ENCODE results near the gene HK1.
"Not testable (repeated sequence)": the region's sequence is repeated elsewhere in the genome, so short reads cannot be mapped to it uniquely, and the experiment has no call there.

Gene HK1

GRCh38 chr10:69259547-69260243 is 18.6 kb upstream of the HK1 start:
- FAIRE-seq = no peak

- FAIRE-seq = no peak
These were observed 17.1 kb upstream of the HK1 start for GRCh38 chr10:69261184-69261583.

GRCh38 chr10:69262292-69262751 is 16.0 kb upstream of the HK1 start:
- no peak for FAIRE-seq

- FAIRE-seq = no peak
These were observed 12.8 kb upstream of the HK1 start for GRCh38 chr10:69265521-69265920.

GRCh38 chr10:69268761-69269416 is 9.4 kb upstream of the HK1 start:
- FAIRE-seq = no peak

- FAIRE-seq = no peak
These were observed 8.5 kb upstream of the HK1 start for GRCh38 chr10:69269761-69270160.

GRCh38 chr10:69270990-69271389 is 7.3 kb upstream of the HK1 start:
- FAIRE-seq = no peak

GRCh38 chr10:69272624-69273023 is 5.7 kb upstream of the HK1 start:
- no peak for FAIRE-seq

GRCh38 chr10:69275444-69275843 is 2.9 kb upstream of the HK1 start:
- no peak for FAIRE-seq

GRCh38 chr10:69276503-69276902 is 1.8 kb upstream of the HK1 start:
- FAIRE-seq = peak; percentile 14

- FAIRE-seq = no peak
These were observed 814 bp downstream of the HK1 start for GRCh38 chr10:69279110-69279509.

GRCh38 chr10:69281507-69282413 is 3.5 kb downstream of the HK1 start:
- FAIRE-seq = no peak

- not testable (repeated sequence) for FAIRE-seq
These were observed 6.1 kb downstream of the HK1 start for GRCh38 chr10:69284402-69284801.

GRCh38 chr10:69285699-69286098 is 7.4 kb downstream of the HK1 start:
- FAIRE-seq = no peak

GRCh38 chr10:69287181-69287580 is 8.9 kb downstream of the HK1 start:
- no peak for FAIRE-seq

- no peak for FAIRE-seq
These were observed 12.7 kb downstream of the HK1 start for GRCh38 chr10:69290993-69291392.

- FAIRE-seq = no peak
These were observed 14.2 kb downstream of the HK1 start for GRCh38 chr10:69292459-69292858.

GRCh38 chr10:69295027-69295636 is 16.8 kb downstream of the HK1 start:
- no peak for FAIRE-seq

GRCh38 chr10:69303632-69304051 is 25.3 kb downstream of the HK1 start:
- no peak for FAIRE-seq

- no peak for FAIRE-seq
These were observed 28.1 kb downstream of the HK1 start for GRCh38 chr10:69306421-69306820.

GRCh38 chr10:69307434-69307833 is 29.1 kb downstream of the HK1 start:
- no peak for FAIRE-seq

- not testable (repeated sequence) for FAIRE-seq
These were observed 30.0 kb downstream of the HK1 start for GRCh38 chr10:69308304-69308703.

- FAIRE-seq = no peak
These were observed 33.0 kb downstream of the HK1 start for GRCh38 chr10:69311309-69311708.
